ACC112 (cell line): ENCODE data around the gene VPS35L.

Source experiments
- H2AFZ ChIP-seq: fragments of 200-600 bp; sonication (generic); one replicate; pipeline ENCODE4 v1.6.0; 2017; ENCODE audit warnings: antibody characterized with exemption, low read length; ENCODE audit not compliant: unreplicated experiment
- H3K27ac ChIP-seq: fragments of 200-600 bp; sonication (generic); 2 replicates; pipeline ENCODE4 v1.5.1; 2014; ENCODE audit warnings: low read depth, mild to moderate bottlenecking, antibody characterized with exemption, low read length, moderate library complexity
- H3K27me3 ChIP-seq: fragments of 200-600 bp; sonication (generic); 2 replicates; pipeline ENCODE4 v1.6.1; 2014; ENCODE audit warnings: mild to moderate bottlenecking, antibody characterized with exemption, low read length, moderate library complexity, mixed read lengths; ENCODE audit not compliant: insufficient read depth
- H3K36me3 ChIP-seq: fragments of 200-600 bp; sonication (generic); 2 replicates; pipeline ENCODE4 v1.6.1; 2016; ENCODE audit warnings: mild to moderate bottlenecking, antibody characterized with exemption, low read length, moderate library complexity, mixed read lengths; ENCODE audit not compliant: insufficient read depth
- H3K4me1 ChIP-seq: fragments of 200-600 bp; sonication (generic); one replicate; pipeline ENCODE4 v1.6.1; 2016; ENCODE audit warnings: low read length, mixed read lengths; ENCODE audit not compliant: insufficient read depth, unreplicated experiment, control insufficient read depth
- H3K4me3 ChIP-seq: fragments of 200-600 bp; sonication (generic); 2 replicates; pipeline ENCODE4 v1.5.1; 2014; ENCODE audit warnings: mild to moderate bottlenecking, low read depth, low read length
- H3K79me2 ChIP-seq: fragments of 200-600 bp; sonication (generic); one replicate; pipeline ENCODE4 v1.6.0; 2016; ENCODE audit warnings: low read length; ENCODE audit not compliant: control insufficient read depth, unreplicated experiment, insufficient read depth

Gene VPS35L

GRCh38 chr16:19722981-19723380, 167.5 kb downstream of the VPS35L start:
- H3K36me3 ChIP-seq, result no peaks in the 10 kb centered on the region
- H2AFZ ChIP-seq, result no peak overlapping the region
- H3K4me1 ChIP-seq, result peaks cover 7% of the 10 kb centered on the region
- H3K27ac ChIP-seq, result no peak overlapping the region
- H3K27me3 ChIP-seq, result no peaks in the 10 kb centered on the region
- H3K4me3 ChIP-seq, result no peak overlapping the region
- peaks cover 12% of the 10 kb centered on the region for H3K79me2 ChIP-seq

GRCh38 chr16:19728636-19728965, 173.1 kb downstream of the VPS35L start:
- H3K4me1 ChIP-seq, result no peaks in the 10 kb centered on the region
- no peaks in the 10 kb centered on the region for H3K27me3 ChIP-seq
- no peaks in the 10 kb centered on the region for H3K79me2 ChIP-seq
- H3K27ac ChIP-seq, result no peak overlapping the region
- no peak overlapping the region for H2AFZ ChIP-seq
- H3K4me3 ChIP-seq, result no peak overlapping the region
- no peaks in the 10 kb centered on the region for H3K36me3 ChIP-seq

GRCh38 chr16:19733551-19733950, 178.0 kb downstream of the VPS35L start:
- H3K27me3 ChIP-seq, result no peaks in the 10 kb centered on the region
- no peak overlapping the region for H3K4me3 ChIP-seq
- H3K79me2 ChIP-seq, result no peaks in the 10 kb centered on the region
- no peak overlapping the region for H2AFZ ChIP-seq
- no peaks in the 10 kb centered on the region for H3K4me1 ChIP-seq
- no peak overlapping the region for H3K27ac ChIP-seq
- no peaks in the 10 kb centered on the region for H3K36me3 ChIP-seq

GRCh38 chr16:19735074-19735867, 179.8 kb downstream of the VPS35L start:
- Histone ChIP-seq H3K79me2 (no peaks in the 10 kb centered on the region), H2AFZ (no peak overlapping the region), H3K4me3 (no peak overlapping the region), H3K27me3 (no peaks in the 10 kb centered on the region), H3K27ac (no peak overlapping the region), H3K4me1 (no peaks in the 10 kb centered on the region), H3K36me3 (no peaks in the 10 kb centered on the region)

GRCh38 chr16:19737306-19738038, 182.0 kb downstream of the VPS35L start:
- H2AFZ ChIP-seq, result no peak overlapping the region
- H3K79me2 ChIP-seq, result no peaks in the 10 kb centered on the region
- H3K36me3 ChIP-seq, result no peaks in the 10 kb centered on the region
- no peak overlapping the region for H3K27ac ChIP-seq
- no peaks in the 10 kb centered on the region for H3K27me3 ChIP-seq
- H3K4me3 ChIP-seq, result no peak overlapping the region
- no peaks in the 10 kb centered on the region for H3K4me1 ChIP-seq

GRCh38 chr16:19741354-19741753, 185.9 kb downstream of the VPS35L start:
- Histone ChIP-seq H3K4me3 (no peak overlapping the region), H3K27me3 (no peaks in the 10 kb centered on the region), H3K36me3 (no peaks in the 10 kb centered on the region), H3K79me2 (no peaks in the 10 kb centered on the region), H3K27ac (no peak overlapping the region), H2AFZ (no peak overlapping the region), H3K4me1 (peaks cover 5% of the 10 kb centered on the region)

- Histone ChIP-seq H3K27me3 (no peaks in the 10 kb centered on the region), H3K27ac (no peak overlapping the region), H3K4me3 (no peak overlapping the region)
These were observed 188.3 kb downstream of the VPS35L start for GRCh38 chr16:19743816-19744159.

GRCh38 chr16:19744670-19745069, 189.2 kb downstream of the VPS35L start:
- no peak overlapping the region for H3K27ac ChIP-seq
- no peaks in the 10 kb centered on the region for H3K27me3 ChIP-seq
- H3K4me1 ChIP-seq, result peaks cover 5% of the 10 kb centered on the region
- no peak overlapping the region for H2AFZ ChIP-seq
- no peak overlapping the region for H3K4me3 ChIP-seq
- no peaks in the 10 kb centered on the region for H3K36me3 ChIP-seq
- H3K79me2 ChIP-seq, result no peaks in the 10 kb centered on the region

More at GRCh38 chr16:19743816-19744159, 188.3 kb downstream of the VPS35L start:
- Histone ChIP-seq H3K36me3 (no peaks in the 10 kb centered on the region), H2AFZ (no peak overlapping the region), H3K4me1 (peaks cover 5% of the 10 kb centered on the region), H3K79me2 (no peaks in the 10 kb centered on the region)

GRCh38 chr16:19745286-19746010, 189.9 kb downstream of the VPS35L start:
- no peak overlapping the region for H3K4me3 ChIP-seq
- no peak overlapping the region for H2AFZ ChIP-seq
- no peaks in the 10 kb centered on the region for H3K27me3 ChIP-seq
- peaks cover 5% of the 10 kb centered on the region for H3K4me1 ChIP-seq
- H3K36me3 ChIP-seq, result no peaks in the 10 kb centered on the region
- no peaks in the 10 kb centered on the region for H3K79me2 ChIP-seq
- H3K27ac ChIP-seq, result no peak overlapping the region

- Histone ChIP-seq H3K36me3 (no peaks in the 10 kb centered on the region), H3K27me3 (no peaks in the 10 kb centered on the region), H3K4me1 (peaks cover 5% of the 10 kb centered on the region), H2AFZ (no peak overlapping the region), H3K27ac (no peak overlapping the region), H3K4me3 (no peak overlapping the region), H3K79me2 (no peaks in the 10 kb centered on the region)
These were observed 191.1 kb downstream of the VPS35L start for GRCh38 chr16:19746561-19746960.
